GM21526 (cell line): Measurements from ENCODE around the gene GJB5.

Experiments
- ATAC-seq: cut with Tn5 transposase; IDR thresholded peaks from one replicate; pipeline ENCODE4 v1.9.1; 2021; ENCODE audit warnings: moderate library complexity; ENCODE audit not compliant: unreplicated experiment, low FRiP score

The GJB5 gene

GRCh38 chr1:34744851-34745250 lies 10.0 kb upstream of the GJB5 start:
- no peak for ATAC-seq

GRCh38 chr1:34745666-34746065 lies 9.2 kb upstream of the GJB5 start:
- no peak for ATAC-seq

GRCh38 chr1:34746101-34746500 lies 8.7 kb upstream of the GJB5 start:
- ATAC-seq: no peak

- no peak for ATAC-seq
These were observed 7.8 kb upstream of the GJB5 start for GRCh38 chr1:34746785-34747637.

GRCh38 chr1:34747638-34747941 lies 7.3 kb upstream of the GJB5 start:
- no peak for ATAC-seq

- no peak for ATAC-seq
These were observed 4.9 kb upstream of the GJB5 start for GRCh38 chr1:34749992-34750391.

- no peak for ATAC-seq
These were observed 4.2 kb upstream of the GJB5 start for GRCh38 chr1:34750610-34751009.

- ATAC-seq: no peak
These were observed 1.7 kb upstream of the GJB5 start for GRCh38 chr1:34753163-34753562.

- ATAC-seq: no peak
These were observed 1.1 kb downstream of the GJB5 start for GRCh38 chr1:34755961-34756360.

- ATAC-seq: no peak
These were observed 2.5 kb downstream of the GJB5 start for GRCh38 chr1:34757386-34757785.

- no peak for ATAC-seq
These were observed 3.9 kb downstream of the GJB5 start for GRCh38 chr1:34758751-34759150.

- no peak for ATAC-seq
These were observed 4.9 kb downstream of the GJB5 start, which contains the start of gene GJB4 for GRCh38 chr1:34759503-34760357. Gene GJB4, plus strand, starts transcription at chr1:34759740. Its CDS starts 1,515 bp downstream, at chr1:34761255.

- no peak for ATAC-seq
These were observed 6.4 kb downstream of the GJB5 start for GRCh38 chr1:34761176-34761761.

GRCh38 chr1:34761776-34762307 lies 7.0 kb downstream of the GJB5 start:
- ATAC-seq: no peak

- no peak for ATAC-seq
These were observed 7.8 kb downstream of the GJB5 start for GRCh38 chr1:34762474-34763141.

- no peak for ATAC-seq
These were observed 8.4 kb downstream of the GJB5 start for GRCh38 chr1:34763142-34763781.

- no peak for ATAC-seq
These were observed 14.0 kb downstream of the GJB5 start for GRCh38 chr1:34768856-34769255.

- no peak for ATAC-seq
These were observed 16.2 kb downstream of the GJB5 start for GRCh38 chr1:34770891-34771504.

GRCh38 chr1:34771573-34772371 lies 16.9 kb downstream of the GJB5 start:
- ATAC-seq: no peak
